GM19452 (cell line): Measurements from ENCODE around the gene MB.

Source experiments
- ATAC-seq: cut with Tn5 transposase; IDR thresholded peaks from one replicate; pipeline ENCODE4 v1.9.1; 2021; ENCODE audit not compliant: unreplicated experiment

The MB gene

DNA sequence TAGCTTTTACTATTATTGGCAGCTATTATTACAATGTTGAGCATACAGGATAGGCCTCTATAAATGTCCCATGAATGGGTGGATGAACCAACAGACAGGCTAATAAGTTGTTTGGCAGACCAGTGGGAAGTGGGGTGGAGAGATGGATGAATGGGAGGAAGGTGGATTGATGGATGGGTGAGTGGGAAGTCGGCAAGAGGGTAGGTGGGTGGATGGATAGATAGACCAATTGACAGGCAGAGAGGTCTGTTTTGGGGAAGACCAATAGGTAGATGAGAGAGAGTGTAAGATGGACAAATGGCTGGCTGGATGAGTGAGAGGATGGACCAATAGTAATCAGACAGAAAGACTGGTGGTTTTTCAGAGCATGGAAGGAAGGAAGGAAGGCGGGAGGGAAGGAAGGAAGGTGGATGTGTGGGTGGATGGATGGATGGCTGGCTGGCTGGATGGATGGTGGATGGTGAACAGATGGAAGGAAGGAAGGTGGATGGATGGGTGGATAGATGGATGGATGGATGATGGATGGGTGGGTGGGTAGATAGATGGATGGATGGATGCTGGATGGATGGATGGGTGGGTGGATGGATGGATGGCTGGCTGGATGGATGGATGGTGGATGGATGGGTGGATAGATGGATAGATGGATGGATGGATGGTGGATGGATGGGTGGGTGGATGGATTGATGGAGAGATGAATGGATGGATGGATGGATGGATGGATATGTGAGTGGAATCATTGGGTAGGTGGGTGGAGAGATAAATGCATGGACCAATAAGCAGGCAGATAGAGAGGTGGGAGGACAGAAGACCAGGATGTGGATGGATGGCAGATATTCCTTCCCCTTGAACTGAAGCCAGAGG is 39.1 kb downstream of the MB start:
- no peak for ATAC-seq

DNA sequence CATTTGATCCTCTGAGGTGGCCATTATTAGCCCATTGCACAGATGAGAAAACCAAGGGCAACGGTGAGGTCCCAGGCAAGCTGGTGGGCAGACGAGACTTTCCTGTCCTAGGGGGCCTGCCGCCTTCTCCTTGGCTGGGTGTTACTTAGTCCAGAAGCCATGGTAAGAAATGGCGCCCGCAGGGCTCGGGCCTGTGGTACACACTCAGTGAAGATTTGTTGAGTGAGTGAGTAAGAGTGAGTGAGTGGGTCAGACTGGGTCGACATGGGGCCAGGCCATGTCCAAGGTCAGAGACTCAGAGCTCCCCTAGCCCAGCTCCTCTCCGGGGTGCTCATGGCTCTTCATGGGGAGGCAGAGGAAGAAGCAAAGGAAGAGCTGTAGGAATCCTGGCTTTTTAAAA is 40.5 kb downstream of the MB start:
- ATAC-seq = no peak

DNA sequence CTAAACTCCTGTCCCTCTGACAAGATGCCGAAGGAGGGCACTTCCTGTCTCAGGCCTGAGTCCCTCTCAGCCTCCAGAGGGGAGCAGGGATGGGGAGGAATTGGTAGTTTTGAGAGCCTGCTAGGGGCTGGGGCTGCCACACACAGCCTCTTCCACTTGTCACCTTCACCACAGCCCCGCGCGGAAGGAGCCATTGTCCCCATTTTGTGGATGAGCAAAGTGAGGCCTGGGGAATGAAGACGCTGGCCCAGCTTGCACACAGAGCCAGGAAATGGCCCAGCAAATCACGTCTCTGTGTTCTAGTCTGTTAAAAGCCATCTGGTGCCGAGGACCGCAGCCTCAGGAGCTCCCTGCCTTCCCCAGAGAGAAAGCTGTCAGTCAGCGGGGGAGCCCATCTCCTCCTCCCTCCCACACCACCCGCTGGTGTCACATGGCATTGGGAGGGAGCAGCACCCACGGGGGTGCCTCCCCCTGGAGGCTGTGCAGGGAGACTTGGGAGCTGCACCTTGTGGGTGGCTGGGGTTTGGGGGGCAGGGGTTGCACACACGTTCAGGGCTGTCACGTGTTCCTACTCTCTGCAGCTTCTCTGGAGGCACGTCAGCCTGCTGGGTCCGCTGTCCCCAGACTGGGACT is 41.9 kb downstream of the MB start:
- no peak for ATAC-seq

DNA sequence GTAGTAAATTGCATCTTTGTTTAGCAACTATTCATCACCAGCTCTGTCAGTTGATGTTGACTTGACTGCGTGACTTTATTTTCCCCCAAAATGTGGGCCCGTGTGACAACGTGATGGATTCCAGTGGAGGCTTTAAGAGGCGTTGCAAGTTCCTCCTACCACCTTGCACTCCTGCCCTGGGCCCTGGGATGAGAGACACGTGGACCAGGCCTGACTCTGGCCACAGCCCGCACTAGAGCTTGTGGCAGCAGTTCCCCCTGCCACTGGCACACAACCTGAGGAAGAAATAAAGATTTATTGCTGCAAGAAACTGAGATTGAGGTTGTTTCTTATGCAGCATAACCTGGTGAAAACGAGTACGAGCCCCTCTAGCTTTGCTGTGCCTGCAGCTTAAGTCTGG is 44.6 kb downstream of the MB start:
- ATAC-seq = no peak

DNA sequence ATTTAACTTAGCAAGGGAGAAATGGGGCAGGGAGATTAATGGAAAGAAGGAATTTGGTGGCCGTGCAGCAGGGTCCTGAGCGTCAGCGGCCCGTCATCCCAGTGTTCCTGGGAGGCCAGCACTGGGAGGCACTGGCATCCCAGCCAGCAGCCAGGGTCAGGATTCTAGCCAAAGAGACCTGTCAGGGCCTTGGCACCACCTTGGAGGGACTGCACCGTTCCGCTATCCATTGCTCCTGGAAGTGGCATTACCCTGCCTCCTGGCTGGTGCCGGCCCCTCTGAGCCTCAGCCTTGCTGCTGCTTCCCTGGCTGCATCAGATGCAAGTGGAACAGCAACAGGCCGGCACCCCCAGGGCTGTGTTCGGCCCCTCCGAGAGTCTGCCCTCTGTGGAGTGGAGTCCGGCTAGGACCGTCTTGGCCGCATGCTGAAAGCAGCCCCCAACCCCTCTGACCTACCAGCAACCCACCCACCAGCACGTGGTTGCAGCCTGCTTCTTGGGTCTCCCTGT is 46.4 kb downstream of the MB start:
- ATAC-seq = no peak

DNA sequence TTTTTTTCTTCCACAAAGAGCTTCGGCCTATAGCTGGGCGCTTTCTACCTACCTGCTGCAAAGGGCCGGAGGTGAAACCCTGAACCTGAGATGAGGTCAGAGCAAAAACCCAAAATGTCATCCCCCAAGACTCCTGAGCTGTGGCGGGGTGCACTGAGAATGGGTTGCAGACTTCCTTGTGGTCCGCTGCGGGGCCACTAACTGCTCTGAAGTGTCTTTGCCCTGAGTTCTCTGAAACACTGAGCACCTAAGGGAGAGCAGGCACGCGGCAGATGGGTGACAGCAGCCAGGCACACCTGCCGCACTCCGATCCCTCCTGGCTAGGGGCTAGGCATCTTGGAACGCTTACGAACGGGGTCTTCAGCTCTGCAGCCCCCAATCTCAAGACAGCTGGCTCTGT is 47.2 kb downstream of the MB start:
- ATAC-seq = no peak

DNA sequence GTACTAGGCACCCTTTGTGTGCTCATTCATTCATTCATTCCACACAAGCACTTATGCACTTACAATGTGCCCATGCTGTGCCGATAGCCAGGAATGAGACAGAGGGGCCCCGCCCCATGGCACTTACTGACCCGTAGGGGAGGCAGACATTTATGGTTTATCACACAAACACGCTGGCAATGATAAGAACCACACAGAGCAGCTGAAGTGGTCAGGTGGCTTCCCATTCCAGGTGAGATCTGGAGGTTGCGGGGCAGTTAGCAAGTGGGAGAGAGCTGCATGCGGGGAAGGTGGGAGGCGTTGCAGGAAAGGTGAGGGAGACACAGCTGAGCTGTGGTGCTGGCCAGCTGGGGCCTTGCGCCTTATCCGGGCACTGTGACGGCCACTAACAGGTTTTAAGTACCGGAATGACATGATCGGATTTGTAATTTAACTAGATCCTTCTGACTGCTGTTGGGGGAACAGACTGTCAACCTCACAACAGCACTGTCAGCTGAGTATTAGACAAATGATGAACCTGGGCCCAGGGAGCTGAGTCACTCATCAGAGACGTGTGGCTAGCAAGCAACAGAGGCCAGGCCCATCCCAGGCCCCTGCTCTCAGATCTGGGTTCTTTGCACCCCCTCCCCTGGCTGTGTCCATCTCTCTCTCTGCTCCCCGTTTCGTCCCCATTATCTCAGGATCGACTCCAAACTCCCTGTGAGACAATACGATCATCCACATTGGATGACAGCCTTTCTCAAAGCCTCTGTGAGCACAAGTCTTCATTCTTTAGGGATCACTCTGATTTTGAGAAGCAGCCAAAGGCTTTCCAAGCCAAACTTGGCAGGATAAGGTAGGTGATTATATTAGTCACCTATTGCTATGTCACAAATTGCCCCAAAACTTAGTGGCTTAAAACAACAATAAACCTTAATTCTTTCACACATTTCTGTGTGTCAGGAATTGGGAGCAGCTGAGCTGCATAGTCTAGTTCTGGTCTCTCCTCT is 48.1 kb downstream of the MB start:
- no peak for ATAC-seq

DNA sequence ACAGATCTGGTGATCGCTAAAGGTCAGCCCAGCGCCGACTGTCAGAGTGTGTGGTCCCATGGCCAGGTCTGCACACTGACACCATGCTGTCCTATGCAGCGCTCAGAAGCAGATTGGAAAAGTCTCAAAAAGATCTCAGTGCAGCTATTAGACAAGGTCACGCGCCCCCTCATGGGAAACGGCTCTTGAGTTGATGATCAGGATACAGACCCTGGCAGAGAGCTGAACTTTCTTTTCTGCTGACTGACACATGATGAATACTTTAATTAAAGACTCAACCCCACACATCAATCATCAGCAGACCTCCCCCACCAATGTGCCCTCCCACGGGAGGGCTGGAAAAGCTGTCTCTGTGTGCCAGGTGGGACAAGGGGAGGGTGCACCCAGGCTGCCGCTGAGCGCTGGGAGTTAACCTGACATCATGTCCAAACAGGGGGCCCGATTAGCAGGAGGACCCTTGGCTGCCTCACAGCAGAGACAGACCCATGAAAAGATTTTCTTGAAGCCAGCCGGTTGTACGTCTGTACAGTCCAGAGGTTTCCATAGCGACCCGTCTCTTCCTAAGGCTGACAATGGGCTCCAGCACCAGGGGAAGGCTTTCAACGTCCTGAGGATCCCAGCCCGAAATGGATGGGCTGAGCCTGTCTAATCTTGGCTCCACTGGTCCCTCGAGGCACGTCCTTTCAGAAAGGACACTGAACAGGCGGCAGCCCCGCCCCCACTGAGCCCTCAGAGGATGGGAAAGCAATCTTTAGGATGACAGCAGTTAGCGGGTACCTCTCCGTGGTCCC is 49.6 kb downstream of the MB start:
- ATAC-seq = no peak

DNA sequence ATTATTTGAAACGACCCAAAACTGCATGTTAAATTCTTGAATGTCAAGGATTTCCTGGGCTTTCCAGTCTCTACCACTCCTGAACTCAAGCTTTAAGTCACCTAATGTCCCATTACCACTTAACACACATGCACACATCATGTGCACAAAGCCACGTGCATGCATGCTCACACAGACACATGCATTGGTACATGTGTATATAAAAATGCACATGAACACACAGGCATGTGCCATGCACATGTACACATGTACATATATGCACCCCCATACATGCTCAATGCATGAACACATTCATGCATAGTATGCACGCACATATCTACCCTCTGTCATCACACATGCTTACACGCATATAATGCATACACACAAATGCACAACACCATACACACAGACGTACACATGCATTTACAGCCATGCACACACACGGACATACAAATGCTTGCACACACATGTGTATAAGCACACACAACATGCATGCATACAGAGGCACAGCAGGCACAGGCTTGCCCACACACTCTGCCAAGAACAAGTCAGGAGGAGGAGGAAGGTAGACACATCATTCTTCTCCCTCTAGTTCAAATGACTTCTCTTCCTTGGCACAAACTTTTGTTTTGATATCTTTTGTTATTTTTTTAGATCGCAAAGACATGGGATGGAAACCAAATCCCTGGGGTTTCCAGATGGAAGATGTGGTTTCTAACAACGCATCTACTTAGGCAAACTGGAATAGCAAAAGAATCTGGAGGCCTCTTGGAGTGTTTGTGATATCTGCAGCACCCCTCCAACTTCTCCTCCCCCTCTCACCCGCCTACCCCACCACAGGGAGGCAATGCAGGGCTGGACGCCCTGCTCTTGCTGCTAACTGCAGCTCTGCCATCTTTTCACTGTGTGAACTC is 51.9 kb downstream of the MB start:
- no peak for ATAC-seq

DNA sequence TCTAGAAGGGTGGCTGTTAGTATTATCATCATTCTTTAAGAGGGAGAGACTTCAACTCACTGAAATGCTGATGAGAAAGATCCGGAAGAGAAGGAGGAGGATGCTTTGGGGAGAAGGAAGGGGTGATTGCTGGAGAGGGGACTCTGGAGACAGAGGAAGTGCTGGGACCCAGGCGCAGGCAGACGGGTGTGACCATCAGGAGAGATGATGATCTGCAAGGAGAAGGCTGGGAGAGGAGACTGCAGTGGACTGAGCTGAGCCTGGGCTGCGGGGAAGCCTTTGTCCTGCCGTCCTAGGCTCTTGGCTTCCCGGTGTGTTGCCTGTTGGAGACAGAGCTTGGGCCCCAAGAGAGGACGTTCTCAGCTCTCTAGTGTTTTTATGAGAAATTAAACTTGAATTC is 53.9 kb downstream of the MB start:
- ATAC-seq = no peak

DNA sequence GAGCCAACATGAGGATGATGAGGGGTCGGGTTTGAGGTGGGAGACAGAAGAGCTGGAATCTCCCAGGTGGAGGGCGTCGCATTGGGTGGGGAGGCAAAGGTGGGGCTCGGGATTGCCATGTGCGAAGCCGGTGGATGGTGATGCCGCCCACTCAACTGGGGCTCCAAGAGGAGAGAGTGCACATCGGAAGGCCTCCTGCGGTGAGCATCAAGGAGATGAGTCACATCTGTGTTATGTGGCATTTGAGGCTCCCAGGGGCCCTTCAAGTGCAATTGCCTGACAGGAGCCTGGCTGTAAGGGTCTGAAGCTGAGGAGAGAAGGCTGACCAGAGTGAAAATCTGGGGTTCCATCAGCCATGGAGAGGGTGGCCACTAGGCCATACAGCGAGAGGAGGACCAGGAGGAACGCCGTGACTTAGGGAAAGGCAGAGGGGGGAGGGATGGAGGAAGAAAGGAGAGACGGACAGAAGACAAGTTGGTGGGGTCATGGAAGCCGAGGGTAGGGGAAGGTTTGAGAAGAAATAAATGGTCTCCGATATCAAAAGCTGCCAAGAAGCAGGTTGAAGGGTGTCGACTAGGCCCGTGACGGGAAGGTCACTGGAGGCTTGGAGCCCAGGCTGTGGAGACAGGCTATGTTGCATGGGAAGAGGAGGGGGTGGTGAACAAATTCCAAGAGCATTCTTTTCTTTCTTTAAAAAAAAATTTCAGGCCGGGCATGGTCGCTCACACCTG is 55.2 kb downstream of the MB start:
- ATAC-seq = no peak

DNA sequence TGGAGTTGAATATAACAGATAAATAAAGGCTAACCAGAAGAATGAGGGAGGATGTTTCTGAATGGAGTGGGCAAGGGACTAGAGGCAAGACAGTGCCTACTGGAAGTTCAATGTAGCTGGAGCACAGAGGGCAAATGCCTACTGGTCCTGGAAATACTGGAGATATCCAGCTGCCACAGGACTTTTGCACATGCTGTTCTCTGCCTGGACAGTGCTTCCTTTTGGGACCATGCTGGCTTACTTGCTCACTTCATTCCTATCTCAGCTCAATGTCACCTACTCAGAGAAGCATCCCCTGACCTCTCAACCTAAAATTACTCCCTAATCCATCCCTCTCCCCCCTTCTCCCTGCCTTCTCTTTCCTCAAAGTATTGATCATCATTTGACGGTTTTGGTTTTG is 56.3 kb downstream of the MB start:
- ATAC-seq = no peak

DNA sequence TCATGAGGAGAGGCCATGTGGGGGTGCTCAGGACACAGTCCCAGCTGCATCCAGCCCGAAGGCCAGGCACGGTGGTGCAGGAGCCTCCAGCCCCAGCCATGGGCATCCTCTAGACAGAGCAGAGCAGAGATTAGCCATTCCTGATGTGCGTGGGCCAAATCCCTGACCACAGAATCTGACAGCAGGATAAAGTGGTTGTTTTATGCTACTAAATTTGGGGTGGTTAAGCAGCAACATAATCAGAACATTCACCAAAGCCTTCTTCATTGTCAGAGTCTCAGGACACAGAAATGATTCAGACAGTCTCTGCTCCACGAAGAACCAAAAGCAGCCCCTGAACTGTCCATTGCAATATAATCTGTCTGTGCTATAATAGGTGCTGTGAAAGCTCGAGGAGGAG is 56.8 kb downstream of the MB start:
- ATAC-seq = no peak

DNA sequence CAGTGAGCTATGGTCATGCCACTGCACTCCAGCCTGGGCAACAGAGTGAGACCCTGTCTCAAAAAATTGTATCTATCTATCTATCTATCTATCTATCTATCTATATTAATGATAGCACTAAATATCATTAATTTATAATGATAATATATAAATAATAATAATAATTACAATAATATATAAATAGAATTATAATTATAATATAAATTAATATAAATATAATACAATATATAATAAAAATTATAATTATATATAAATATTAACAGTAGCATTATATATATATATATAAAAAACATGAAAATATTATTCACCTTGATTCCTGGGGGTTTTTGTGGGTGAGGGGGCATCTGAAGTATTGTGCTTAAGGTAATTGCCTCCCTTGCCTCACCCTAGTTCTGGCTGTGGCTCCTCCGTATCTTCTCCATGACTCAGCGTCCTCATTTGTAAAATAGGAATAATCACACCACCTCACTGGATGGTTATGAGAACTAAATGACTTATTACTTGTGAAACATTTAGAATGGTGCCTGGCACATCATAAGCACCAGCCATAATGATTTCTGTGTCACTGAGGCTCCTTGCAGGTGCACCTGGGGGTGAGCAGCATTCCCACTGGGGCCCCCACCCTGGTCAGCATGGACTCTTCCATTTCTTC is 57.6 kb downstream of the MB start:
- no peak for ATAC-seq

DNA sequence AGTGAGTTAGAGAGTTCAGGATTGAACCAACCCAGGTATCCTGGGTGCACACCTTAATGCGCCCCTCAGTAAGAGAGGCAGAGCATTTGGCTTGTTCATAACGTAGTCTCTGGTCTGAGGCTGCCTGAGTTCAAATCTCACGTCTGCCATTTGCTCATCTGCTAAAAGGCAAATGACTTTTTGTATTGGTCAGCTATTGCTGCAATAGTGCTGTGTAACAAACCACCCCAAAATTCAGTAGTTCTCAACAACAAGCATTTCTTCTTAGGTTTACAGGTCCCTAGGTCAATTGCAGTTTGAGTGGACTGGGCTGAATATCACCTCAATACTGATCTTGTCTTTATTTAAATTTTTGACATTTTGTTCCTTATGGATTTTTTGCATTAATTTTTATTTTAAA is 58.4 kb downstream of the MB start:
- ATAC-seq = no peak

DNA sequence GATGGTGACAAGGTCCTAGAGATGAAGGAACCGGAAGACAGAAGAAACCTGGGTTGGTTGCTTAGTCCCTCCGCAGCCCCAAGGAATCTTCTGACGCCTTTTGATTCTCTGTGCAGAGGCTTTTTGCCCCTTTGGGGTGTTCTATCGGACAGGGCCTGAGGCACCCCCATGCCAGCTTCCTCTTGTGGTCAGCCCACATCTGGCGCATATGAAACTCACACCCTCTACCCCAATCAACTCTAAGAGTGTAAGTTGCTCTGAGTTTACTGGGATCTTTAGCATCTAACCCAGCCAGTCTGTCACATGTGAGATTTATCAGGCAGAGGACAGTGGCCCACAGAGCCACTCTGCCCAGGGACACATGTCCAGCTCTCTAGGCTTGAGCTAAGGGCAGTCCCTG is 59.1 kb downstream of the MB start:
- ATAC-seq = no peak
